GM06990 (cell line): ENCODE measurements around the gene NFIA.

Experiments
- DNase-seq: peaks from one replicate; pipeline ENCODE4 v3.0.0-alpha.2; 2011; ENCODE audit not compliant: insufficient read length; ENCODE audit errors: extremely low read depth
- H3K27me3 ChIP-seq: replicated peaks from 2 replicates; pipeline ENCODE4 v1.6.0; 2011; ENCODE audit warnings: low read length; ENCODE audit not compliant: control insufficient read depth, insufficient read depth
- H3K36me3 ChIP-seq: 2 replicates; pipeline ENCODE4 v1.5.1; 2011; ENCODE audit warnings: low read length; ENCODE audit not compliant: control insufficient read depth, insufficient read depth
- H3K4me3 ChIP-seq: replicated peaks from 2 replicates; pipeline ENCODE4 v1.5.1; 2011; ENCODE audit warnings: low read depth, mild to moderate bottlenecking, control low read depth, low read length
- TF ChIP-seq, protein P1 (sequence below): IDR thresholded peaks from 2 replicates; pipeline ENCODE4 v1.5.1; 2011; ENCODE audit warnings: low read length, control low read depth, mild to moderate bottlenecking, inconsistent platforms; ENCODE audit not compliant: insufficient read depth, poor library complexity, severe bottlenecking

Gene NFIA

DNA sequence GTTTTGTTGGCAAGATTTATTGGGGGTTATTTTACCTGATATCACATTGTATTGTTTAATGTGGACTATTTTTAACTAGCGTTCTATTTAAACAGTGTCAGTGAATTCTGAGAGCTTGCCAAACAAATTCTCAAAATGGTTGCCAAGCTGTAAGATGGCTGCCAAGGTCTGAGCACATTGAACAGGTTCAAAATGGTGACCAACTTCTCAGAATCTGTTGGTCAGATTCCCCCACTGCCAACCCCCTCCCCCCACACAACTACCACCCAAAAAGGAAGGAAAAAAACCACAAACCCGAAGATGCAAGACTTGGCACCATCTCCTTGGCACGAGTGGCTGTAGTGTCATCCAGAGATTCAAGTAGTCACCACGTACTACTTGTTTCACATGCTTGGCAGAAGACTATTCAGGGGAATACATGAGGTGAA lies 159.1 kb downstream of the NFIA start:
- Histone ChIP-seq H3K36me3 (no peaks in the 10 kb centered on the region), H3K4me3 (no peak overlapping the region), H3K27me3 (no peaks in the 10 kb centered on the region)
- no peak for DNase-seq
- TF ChIP-seq, protein P1, sequence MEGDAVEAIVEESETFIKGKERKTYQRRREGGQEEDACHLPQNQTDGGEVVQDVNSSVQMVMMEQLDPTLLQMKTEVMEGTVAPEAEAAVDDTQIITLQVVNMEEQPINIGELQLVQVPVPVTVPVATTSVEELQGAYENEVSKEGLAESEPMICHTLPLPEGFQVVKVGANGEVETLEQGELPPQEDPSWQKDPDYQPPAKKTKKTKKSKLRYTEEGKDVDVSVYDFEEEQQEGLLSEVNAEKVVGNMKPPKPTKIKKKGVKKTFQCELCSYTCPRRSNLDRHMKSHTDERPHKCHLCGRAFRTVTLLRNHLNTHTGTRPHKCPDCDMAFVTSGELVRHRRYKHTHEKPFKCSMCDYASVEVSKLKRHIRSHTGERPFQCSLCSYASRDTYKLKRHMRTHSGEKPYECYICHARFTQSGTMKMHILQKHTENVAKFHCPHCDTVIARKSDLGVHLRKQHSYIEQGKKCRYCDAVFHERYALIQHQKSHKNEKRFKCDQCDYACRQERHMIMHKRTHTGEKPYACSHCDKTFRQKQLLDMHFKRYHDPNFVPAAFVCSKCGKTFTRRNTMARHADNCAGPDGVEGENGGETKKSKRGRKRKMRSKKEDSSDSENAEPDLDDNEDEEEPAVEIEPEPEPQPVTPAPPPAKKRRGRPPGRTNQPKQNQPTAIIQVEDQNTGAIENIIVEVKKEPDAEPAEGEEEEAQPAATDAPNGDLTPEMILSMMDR, result no peak

- no peaks in the 10 kb centered on the region for H3K27me3 ChIP-seq
- TF ChIP-seq, protein P1, result no peak
- no peaks in the 10 kb centered on the region for H3K36me3 ChIP-seq
- no peak for DNase-seq
- H3K4me3 ChIP-seq, result no peak overlapping the region
Observed at GRCh38 chr1:61241973-61242381, 159.6 kb downstream of the NFIA start.

DNA sequence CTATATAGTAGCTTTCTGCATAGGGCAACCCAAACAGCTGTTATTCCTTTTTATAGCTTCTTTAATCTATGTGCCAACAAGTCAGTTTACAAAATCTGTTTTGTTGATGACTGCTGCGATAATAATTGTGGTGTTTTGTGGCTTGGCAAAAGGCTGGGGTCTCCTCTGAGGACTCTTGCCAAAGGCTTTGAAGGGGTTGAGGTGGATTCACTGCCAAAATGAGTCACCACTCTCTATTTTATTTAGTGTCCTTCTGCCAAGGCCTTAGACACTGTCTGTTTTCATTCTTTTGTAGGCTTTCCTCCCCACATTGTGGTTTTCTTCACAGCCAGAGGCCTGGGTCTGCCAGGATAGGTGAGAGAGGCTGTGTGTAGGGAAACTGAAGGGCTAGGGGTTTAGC lies 161.8 kb downstream of the NFIA start:
- Histone ChIP-seq H3K27me3 (no peaks in the 10 kb centered on the region), H3K4me3 (no peak overlapping the region), H3K36me3 (no peaks in the 10 kb centered on the region)
- TF ChIP-seq, protein P1, result no peak
- no peak for DNase-seq

DNA sequence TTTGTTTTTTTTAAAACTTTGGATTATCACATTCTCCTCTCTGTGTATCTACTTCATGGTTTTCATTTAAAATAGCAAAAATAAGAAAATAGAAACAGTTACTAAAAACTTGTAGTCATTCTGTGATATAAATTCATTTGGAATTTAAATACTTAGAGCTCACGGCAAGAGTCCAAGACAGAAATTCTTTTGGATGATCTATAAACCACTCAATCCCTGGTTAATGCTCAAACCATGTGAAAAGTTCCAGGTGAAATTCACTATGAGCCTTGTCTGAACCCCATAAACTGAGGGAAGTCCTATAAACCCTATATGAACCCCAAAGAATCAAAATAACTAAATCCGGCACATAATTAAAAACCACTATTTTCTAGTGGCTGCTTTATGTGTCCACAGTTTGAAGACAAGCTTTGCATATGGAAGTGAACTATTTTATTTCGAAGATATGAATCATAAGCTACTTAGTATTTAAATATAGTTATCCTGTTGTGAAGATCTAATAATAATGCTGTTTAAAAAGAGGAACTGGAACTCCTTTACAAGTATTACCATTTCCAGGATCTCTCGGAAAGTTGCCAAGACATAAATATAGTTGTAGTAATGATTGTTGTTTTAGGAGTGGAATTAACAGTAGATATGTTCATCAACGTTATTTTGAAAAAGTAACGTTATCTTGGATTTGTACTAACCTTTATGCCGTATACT lies 163.5 kb downstream of the NFIA start:
- Histone ChIP-seq H3K4me3 (no peak overlapping the region), H3K36me3 (no peaks in the 10 kb centered on the region), H3K27me3 (no peaks in the 10 kb centered on the region)
- no peak for DNase-seq
- TF ChIP-seq, protein P1, result no peak

DNA sequence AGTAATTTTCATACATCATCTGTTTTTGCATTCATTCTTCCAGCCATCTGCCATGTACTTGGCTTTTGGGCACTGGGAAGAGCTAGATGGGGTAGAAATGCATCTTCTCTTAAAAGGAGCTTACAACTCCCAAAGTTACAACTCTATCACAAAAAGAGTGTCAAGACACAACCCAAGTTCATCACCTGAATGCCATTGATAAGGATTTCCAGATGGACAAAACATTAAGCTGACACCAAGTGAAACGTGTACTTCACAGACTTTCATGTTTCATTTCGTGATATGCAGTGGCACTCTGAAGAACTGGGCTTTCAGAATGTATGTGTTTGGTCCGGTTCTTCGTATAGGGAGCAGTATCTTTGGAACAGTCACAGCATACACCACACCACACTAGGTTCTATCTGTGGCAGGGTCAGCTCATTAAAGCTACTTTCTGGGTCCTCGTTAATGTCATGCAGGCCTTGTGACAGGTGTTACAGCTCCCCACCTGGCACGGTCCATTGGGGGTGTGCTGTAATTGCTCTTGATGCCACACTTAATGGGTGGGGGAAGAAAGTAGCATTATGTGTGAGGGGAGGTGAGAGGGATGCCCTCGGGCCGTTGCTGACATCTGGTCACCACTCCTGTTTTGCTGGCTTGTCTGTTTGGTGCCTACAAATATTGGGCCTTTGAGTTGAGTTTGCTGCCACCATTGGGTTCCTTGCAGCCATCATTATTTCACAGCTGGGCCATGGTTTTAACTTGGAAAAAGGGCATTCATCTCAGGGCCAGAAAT lies 164.9 kb downstream of the NFIA start:
- TF ChIP-seq, protein P1, result no peak
- Histone ChIP-seq H3K27me3 (no peaks in the 10 kb centered on the region), H3K4me3 (no peak overlapping the region), H3K36me3 (no peaks in the 10 kb centered on the region)
- DNase-seq, result no peak
